GM12801 (cell line): ENCODE measurements around the gene ARL13B.

ENCODE experiments used
- CTCF ChIP-seq: IDR thresholded peaks from one replicate; pipeline ENCODE4 v1.5.1; 2011; ENCODE audit warnings: control low read depth; ENCODE audit not compliant: insufficient read length; ENCODE audit errors: extremely low read depth

The ARL13B gene

GRCh38 chr3:93979850-93980676 is at the start of gene ARL13B:
ARL13B (plus strand) TSS chr3:93980155; CDS start chr3:93980424, 269 bp downstream.
- TF ChIP-seq CTCF = no peak

- TF ChIP-seq CTCF = no peak
Observed at GRCh38 chr3:93931597-93932229, 48.2 kb upstream of the ARL13B start.

GRCh38 chr3:93934366-93935046 is 45.4 kb upstream of the ARL13B start:
- TF ChIP-seq CTCF = no peak

GRCh38 chr3:93936549-93936948 is 43.4 kb upstream of the ARL13B start:
- no peak for TF ChIP-seq CTCF

- TF ChIP-seq CTCF = no peak
Observed at GRCh38 chr3:93961026-93961425, 18.9 kb upstream of the ARL13B start.

GRCh38 chr3:93961489-93961888 is 18.5 kb upstream of the ARL13B start:
- no peak for TF ChIP-seq CTCF

- TF ChIP-seq CTCF = no peak
Observed at GRCh38 chr3:93962798-93963197, 17.2 kb upstream of the ARL13B start.
